Ishikawa (cell line): Measurements from ENCODE around the gene SDHB.

Experiments used
- CEBPB ChIP-seq: IDR thresholded peaks from 2 replicates; pipeline ENCODE4 v1.6.1; 2012
- FOXM1 ChIP-seq: IDR thresholded peaks from 2 replicates; pipeline ENCODE4 v1.6.1; 2012; ENCODE audit warnings: low read depth, borderline replicate concordance
- MAX ChIP-seq: IDR thresholded peaks from 2 replicates; pipeline ENCODE4 v1.6.1; 2012
- REST ChIP-seq: IDR thresholded peaks from 2 replicates; pipeline ENCODE4 v1.6.1; 2012; ENCODE audit warnings: low read depth, mild to moderate bottlenecking
- USF1 ChIP-seq: IDR thresholded peaks from 2 replicates; pipeline ENCODE4 v1.6.1; 2012
- YY1 ChIP-seq: IDR thresholded peaks from 2 replicates; pipeline ENCODE4 v1.6.1; 2012; ENCODE audit warnings: low read depth

GRCh38 chr1:17024721-17025120, 29.1 kb downstream of the SDHB start:
- TF ChIP-seq FOXM1 (no peak), YY1 (no peak), REST (no peak), CEBPB (no peak), USF1 (no peak), MAX (no peak)
